Measurements from ENCODE around the gene FZD1.

DNA sequence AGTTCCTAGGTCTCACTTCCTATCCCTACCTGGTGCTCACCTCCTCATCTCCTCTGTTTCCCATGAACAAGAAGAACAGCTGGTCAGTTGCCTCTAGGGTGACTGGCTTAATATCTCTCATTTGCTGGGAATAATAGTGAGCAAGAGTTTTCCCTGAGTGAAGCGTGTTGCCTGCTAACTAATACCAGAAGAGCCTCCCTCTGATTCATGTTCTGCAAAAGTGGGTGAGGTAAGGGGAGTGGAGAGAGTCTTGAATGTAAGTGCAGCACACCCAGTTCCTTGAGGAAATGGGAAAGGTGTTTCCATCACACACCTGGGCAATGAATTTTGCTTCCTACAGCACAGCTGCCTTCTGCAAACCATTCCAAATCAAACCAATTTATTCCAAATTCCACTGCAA lies 29.6 kb downstream of the FZD1 start:
- TF ChIP-seq FOXM1 (IDR thresholded peaks at IDR 0.05; ENCODE audit: borderline replicate concordance) (no peak), TARDBP (IDR thresholded peaks at IDR 0.05) (no peak), ARNT (IDR thresholded peaks at IDR 0.05) (no peak), NFRKB (IDR thresholded peaks at IDR 0.05) (no peak), HDGF (IDR thresholded peaks at IDR 0.05; ENCODE audit: borderline replicate concordance) (no peak), SP1 (IDR thresholded peaks at IDR 0.05) (no peak), L3MBTL2 (conservative IDR thresholded peaks at IDR 0.05) (no peak), SUZ12 (IDR thresholded peaks at IDR 0.05) (no peak), BHLHE40 (IDR thresholded peaks at IDR 0.05; ENCODE audit: borderline replicate concordance) (no peak), LEF1 (IDR thresholded peaks at IDR 0.05; ENCODE audit: borderline replicate concordance) (no peak), ELF4 (IDR thresholded peaks at IDR 0.05) (no peak)

All from HEK293T (cell line).